ENCODE measurements around the gene MAP2K2. TPM values are rescaled to one million over a fixed set of nuclear protein-coding genes. Genes with fewer than 3 reads are reported as not detected.
"Not testable (repeated sequence)": the region's sequence is repeated elsewhere in the genome, so short reads cannot be mapped to it uniquely, and the experiment has no call there.

The MAP2K2 gene
- total RNA-seq, 2 donors from 2014 or later, result 211 to 260 TPM

DNA sequence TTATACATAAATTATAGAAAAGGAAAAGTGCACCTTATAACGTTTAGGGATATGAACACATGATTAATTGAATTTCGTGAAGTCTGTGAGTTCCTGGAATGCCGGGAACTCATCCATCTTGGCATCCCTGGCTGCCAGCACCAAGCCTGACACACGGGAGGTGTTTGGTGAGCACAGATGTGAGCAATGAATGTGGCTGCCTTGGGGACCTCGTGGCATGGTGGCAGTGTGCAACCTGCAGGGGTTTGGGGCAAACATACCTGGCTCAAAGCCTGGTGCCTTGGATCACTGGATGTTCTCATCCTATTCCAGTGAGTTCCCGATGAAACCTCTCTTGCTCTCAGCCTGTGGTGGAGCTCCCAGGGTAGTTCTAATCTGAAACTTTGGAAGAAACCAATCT is 10.4 kb upstream of the MAP2K2 start:
- Histone ChIP-seq H3K27me3 (no peaks in the 10 kb centered on the region), H3K36me3 (no peaks in the 10 kb centered on the region), H3K4me3 (no peak overlapping the region), H3K9ac (ENCODE audit: low read depth in 2 of 2, low read length in 2 of 2) (no peak overlapping the region), H3K9me3 (no peaks in the 10 kb centered on the region), H3K27ac (no peak overlapping the region), H3K4me1 (peaks cover 3% of the 10 kb centered on the region)
- intact Hi-C loops (cut with DNase I), result loop anchor here (10.0 kb wide), 1 partner anchor 150 kb away; the partner anchor contains the start of gene EEF2
- DNase-seq, result no peak
- no peak for TF ChIP-seq CTCF (IDR thresholded peaks at IDR 0.05)

DNA sequence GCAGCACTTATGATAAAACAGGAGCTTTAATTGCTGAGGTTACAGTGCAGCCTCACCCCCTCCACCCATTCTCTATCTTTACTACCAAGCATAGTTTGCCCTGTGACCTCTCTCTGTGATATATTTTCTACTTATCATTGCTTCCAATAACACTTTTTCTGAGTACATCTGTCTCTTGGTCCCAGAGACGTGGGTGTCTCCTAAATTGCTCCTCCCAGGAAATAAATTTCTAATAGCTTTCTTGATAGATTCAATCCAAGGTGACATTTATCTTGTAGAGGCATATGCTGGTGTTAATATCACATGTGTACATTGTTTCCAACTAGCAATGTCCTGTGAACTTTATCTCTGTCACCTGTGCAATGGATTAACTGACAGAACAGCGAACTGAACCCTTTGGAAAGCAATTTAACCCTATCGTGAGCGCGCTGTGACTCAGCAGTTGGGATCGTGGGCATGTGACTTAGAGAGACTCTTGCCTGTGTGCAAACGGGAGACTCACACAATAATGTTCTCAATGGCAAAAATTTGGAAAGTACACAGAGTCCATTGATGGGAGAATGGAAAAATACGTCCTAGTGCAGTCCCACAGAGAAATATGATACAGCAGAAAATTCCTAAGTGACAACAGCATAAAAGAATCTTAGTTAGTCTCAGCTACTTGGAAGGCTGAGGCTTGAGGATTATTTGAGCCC is 7.0 kb upstream of the MAP2K2 start:
- no peak for TF ChIP-seq CTCF (IDR thresholded peaks at IDR 0.05)
- Histone ChIP-seq H3K9me3 (no peaks in the 10 kb centered on the region), H3K4me1 (peaks cover 3% of the 10 kb centered on the region), H3K27ac (peak overlapping the region; percentile 82), H3K9ac (ENCODE audit: low read depth in 2 of 2, low read length in 2 of 2) (peak overlapping the region in 1 of 2 donors; percentile 57), H3K27me3 (no peaks in the 10 kb centered on the region), H3K4me3 (no peak overlapping the region), H3K36me3 (no peaks in the 10 kb centered on the region)
- intact Hi-C loops (cut with DNase I), result loop anchor here (10.0 kb wide), 1 partner anchor 146 kb away; the partner anchor contains the start of gene EEF2
- no peak for DNase-seq

DNA sequence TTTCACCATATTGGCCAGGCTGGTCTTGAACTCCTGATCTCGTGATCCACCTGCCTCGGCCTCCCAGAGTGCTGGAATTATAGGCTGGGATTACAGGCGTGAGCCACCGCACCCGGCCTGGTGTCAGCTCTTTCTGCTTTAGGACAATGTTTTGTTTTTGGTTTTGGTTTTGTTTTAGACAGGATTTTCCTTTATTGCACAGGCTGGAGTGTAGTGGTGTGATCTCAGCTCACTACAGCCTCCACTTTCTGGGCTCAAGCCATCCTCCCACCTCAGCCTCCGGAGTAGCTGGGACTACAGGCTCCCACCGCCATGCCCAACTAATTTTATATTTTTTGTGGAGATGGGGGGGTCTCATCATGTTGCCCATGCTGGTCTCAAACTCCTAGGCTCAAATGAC is 5.1 kb upstream of the MAP2K2 start:
- H3K9ac ChIP-seq (ENCODE audit: low read depth in 2 of 2, low read length in 2 of 2); H3K4me3 ChIP-seq; H3K9me3 ChIP-seq; H3K36me3 ChIP-seq; H3K4me1 ChIP-seq; H3K27me3 ChIP-seq; intact Hi-C loops (cut with DNase I); DNase-seq: not testable (repeated sequence)
- peak overlapping the region; percentile 82 for H3K27ac ChIP-seq

DNA sequence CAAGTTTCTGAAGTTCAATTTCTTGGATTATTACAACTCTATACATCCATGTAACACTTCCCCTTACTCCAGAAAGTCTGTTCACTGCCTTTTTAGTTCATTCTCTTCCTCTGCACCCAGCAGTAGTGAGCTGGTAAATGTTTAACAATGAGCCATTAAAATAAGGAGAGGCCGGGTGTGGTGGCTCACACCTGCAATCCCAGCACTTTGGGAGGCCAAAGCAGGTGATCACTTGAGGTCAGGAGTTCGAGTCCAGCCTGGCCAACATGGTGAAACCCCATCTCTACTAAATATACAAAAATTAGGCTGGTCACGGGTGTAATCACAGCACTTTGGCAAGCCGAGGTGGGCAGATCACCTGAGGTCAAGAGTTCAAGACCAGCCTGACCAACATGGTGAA is 3.4 kb upstream of the MAP2K2 start:
- H3K9me3 ChIP-seq; intact Hi-C loops (cut with DNase I); H3K4me3 ChIP-seq; H3K4me1 ChIP-seq; H3K27me3 ChIP-seq; H3K36me3 ChIP-seq; DNase-seq: not testable (repeated sequence)
- H3K27ac ChIP-seq, result peak overlapping the region; percentile 60
- H3K9ac ChIP-seq (ENCODE audit: low read depth in 2 of 2, low read length in 2 of 2), result peak overlapping the region in 1 of 2 donors; percentile 40

DNA sequence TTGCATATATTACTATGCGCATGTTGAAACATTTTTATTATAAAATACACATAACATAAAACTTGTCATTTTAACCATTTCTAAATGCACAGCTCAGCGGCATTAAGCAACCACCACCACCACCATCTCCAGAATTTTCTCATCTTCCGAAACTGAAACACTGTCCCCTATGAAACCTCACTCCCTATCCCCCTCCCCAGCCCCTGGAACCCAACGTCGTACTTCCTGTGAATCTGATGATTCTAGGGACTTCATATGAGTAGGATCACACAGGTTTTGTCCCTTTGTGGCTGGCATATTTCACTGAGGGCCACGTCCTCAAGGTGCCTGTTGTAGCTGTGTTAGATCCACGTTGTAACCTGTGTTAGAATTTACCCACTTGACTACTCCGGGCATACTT is 716 bp upstream of the MAP2K2 start:
- Histone ChIP-seq H3K27me3 (no peaks in the 10 kb centered on the region), H3K9me3 (no peaks in the 10 kb centered on the region), H3K9ac (ENCODE audit: low read depth in 2 of 2, low read length in 2 of 2) (peak overlapping the region in 1 of 2 donors; percentile 89), H3K4me3 (no peak overlapping the region), H3K36me3 (no peaks in the 10 kb centered on the region), H3K4me1 (peaks cover 4% of the 10 kb centered on the region), H3K27ac (no peak overlapping the region)
- no peak for TF ChIP-seq CTCF (IDR thresholded peaks at IDR 0.05)
- no peak for DNase-seq
- intact Hi-C loops (cut with DNase I), result no loop called here

GRCh38 chr19:4122480-4122879 is 1.4 kb downstream of the MAP2K2 start:
- TF ChIP-seq CTCF (IDR thresholded peaks at IDR 0.05), result no peak
- H3K4me1 ChIP-seq, result peaks cover 4% of the 10 kb centered on the region
- intact Hi-C loops (cut with DNase I), result no loop called here
- H3K4me3 ChIP-seq, result peak overlapping the region; percentile 71
- H3K27ac ChIP-seq, result no peak overlapping the region
- DNase-seq, result no peak
- H3K27me3 ChIP-seq, result no peaks in the 10 kb centered on the region
- no peaks in the 10 kb centered on the region for H3K9me3 ChIP-seq
- peak overlapping the region; percentile 88 to 97 for H3K9ac ChIP-seq (ENCODE audit: low read depth in 2 of 2, low read length in 2 of 2)
- no peaks in the 10 kb centered on the region for H3K36me3 ChIP-seq
